Endothelial cell of umbilical vein (primary cell): ENCODE measurements around the gene FRMD4A. TPM values are rescaled to one million over a fixed set of nuclear protein-coding genes. Genes with fewer than 3 reads are reported as not detected.

Experiments used
- BruUV-seq: library from RNA; stranded (reverse); fragments of 400-500 nt; replicated peaks from 2 replicates; lab custom pipeline; 2021; lab: Mats Ljungman, UMichigan
- CTCF ChIA-PET: fragments of 300-600, 350-600 bp; sonication (Branson Sonifier 250); formaldehyde crosslinking; loops from one replicate; lab custom pipeline; 2021; ENCODE audit warnings: antibody characterized with exemption, inconsistent platforms; lab: Charles Lee
- POLR2A ChIA-PET: fragments of 300-600, 350-600 bp; sonication (Branson Sonifier 250); formaldehyde crosslinking; loops from one replicate; lab custom pipeline; 2021; ENCODE audit warnings: antibody characterized with exemption, inconsistent platforms; lab: Charles Lee
- DNase-seq: peaks from one replicate; pipeline ENCODE4 v3.0.0-alpha.2; 2011; ENCODE audit warnings: low read depth, low spot score
- FAIRE-seq: peaks from 2 replicates; lab custom pipeline; 2011; peaks lifted over from hg19 to GRCh38; lab: Jason Lieb, UNC
- H2AFZ ChIP-seq: 2 replicates; pipeline ENCODE4 v1.6.0; 2012; ENCODE audit warnings: low read depth, low read length, control low read depth, inconsistent platforms
- H3K27ac ChIP-seq: 2 replicates; pipeline ENCODE4 v1.5.1; 2011; ENCODE audit warnings: low read depth, mild to moderate bottlenecking, control low read depth, low read length, moderate library complexity; ENCODE audit not compliant: insufficient read depth
- H3K27me3 ChIP-seq, 2 experiments: 2 replicates each; pipeline versions ENCODE4 v1.6.0 to v1.6.1; 2011; ENCODE audit warnings: low read length in 2 of 2, mixed read lengths in 1 of 2; ENCODE audit not compliant: control insufficient read depth in 2 of 2, insufficient read depth in 2 of 2
- H3K36me3 ChIP-seq, 2 experiments: 2 replicates in 1 of 2; 3 replicates in 1 of 2; pipeline ENCODE4 v1.5.1; 2011; ENCODE audit warnings: low read length in 2 of 2, mild to moderate bottlenecking in 1 of 2, moderate library complexity in 1 of 2; ENCODE audit not compliant: control insufficient read depth in 2 of 2, insufficient read depth in 2 of 2; ENCODE audit errors: extremely low read depth in 1 of 2
- H3K4me1 ChIP-seq: 3 replicates; pipeline ENCODE4 v1.5.1; 2011; ENCODE audit warnings: mild to moderate bottlenecking, low read length; ENCODE audit not compliant: control insufficient read depth, insufficient read depth; ENCODE audit errors: extremely low read depth
- H3K4me2 ChIP-seq: 2 replicates; pipeline ENCODE4 v1.6.1; 2011; ENCODE audit warnings: low read length, control low read depth, mixed read lengths; ENCODE audit not compliant: insufficient read depth
- H3K4me3 ChIP-seq, 3 experiments: fragments of 200-600 bp in 1 of 3; sonication (generic), shearing (Covaris generic) in 1 of 3; replicated peaks in 1 of 3; 2 replicates each; pipeline ENCODE4 v1.5.1; 2011 to 2016; ENCODE audit warnings: control low read depth in 3 of 3, low read length in 3 of 3, mild to moderate bottlenecking in 2 of 3, inconsistent platforms in 1 of 3, low read depth in 1 of 3, moderate library complexity in 1 of 3; ENCODE audit not compliant: insufficient read depth in 1 of 3
- H3K79me2 ChIP-seq: 2 replicates; pipeline ENCODE4 v1.6.0; 2012; ENCODE audit warnings: low read length, inconsistent platforms; ENCODE audit not compliant: control insufficient read depth, insufficient read depth
- H3K9ac ChIP-seq: replicated peaks from 2 replicates; pipeline ENCODE3; 2011; ENCODE audit warnings: low read length, control low read depth; ENCODE audit not compliant: insufficient read depth; ENCODE audit errors: extremely low read depth
- H3K9me1 ChIP-seq: replicated peaks from 3 replicates; pipeline ENCODE4 v1.6.0; 2011; ENCODE audit warnings: mild to moderate bottlenecking, low read length; ENCODE audit not compliant: control insufficient read depth, insufficient read depth; ENCODE audit errors: extremely low read depth
- H3K9me3 ChIP-seq: replicated peaks from 2 replicates; pipeline ENCODE4 v1.5.1; 2012; ENCODE audit warnings: low read length, inconsistent platforms; ENCODE audit not compliant: control insufficient read depth, insufficient read depth
- H4K20me1 ChIP-seq: replicated peaks from 2 replicates; pipeline ENCODE3; 2011; ENCODE audit warnings: mild to moderate bottlenecking, low read length; ENCODE audit not compliant: control insufficient read depth, insufficient read depth; ENCODE audit errors: extremely low read depth
- FOS ChIP-seq: IDR thresholded peaks from 2 replicates; pipeline ENCODE4 v1.6.1; 2011; ENCODE audit warnings: mild to moderate bottlenecking, low read length, moderate library complexity, borderline replicate concordance; ENCODE audit not compliant: insufficient read depth
- GATA2 ChIP-seq: IDR thresholded peaks from 2 replicates; pipeline ENCODE4 v1.7.0; 2011; ENCODE audit warnings: low read depth, mild to moderate bottlenecking, moderate library complexity, mixed read lengths, low read length; ENCODE audit not compliant: insufficient read length, insufficient read depth
- JUN ChIP-seq: IDR thresholded peaks from 2 replicates; pipeline ENCODE4 v1.6.1; 2011; ENCODE audit warnings: borderline replicate concordance, low read depth; ENCODE audit not compliant: insufficient read length, insufficient read depth
- POLR2A ChIP-seq: IDR thresholded peaks from 2 replicates; pipeline ENCODE4 v1.6.1; 2012; ENCODE audit warnings: low read depth, mild to moderate bottlenecking, control low read depth, low read length
- POLR2AphosphoS5 ChIP-seq: IDR thresholded peaks from 2 replicates; pipeline ENCODE4 v1.6.1; 2012; ENCODE audit warnings: low read depth, mild to moderate bottlenecking, control low read depth, low read length, moderate library complexity; ENCODE audit not compliant: insufficient read depth
- dilution Hi-C: fragments of 300-500 bp; cut with MboI; formaldehyde crosslinking; loops from one replicate; pipeline ENCODE4 v1.15.0; 2019; ENCODE audit warnings: low sequenced_read_pairs; ENCODE audit not compliant: extremely low pct_ligation_motif_present
- intact Hi-C: fragments of 100-400 bp; cut with micrococcal nuclease; formaldehyde crosslinking; loops from one replicate; pipeline ENCODE4 v1.10.0; 2022
- polyA plus RNA-seq, 4 experiments: library from polyadenylated mRNA; depleted of rRNA in 3 of 4; stranded (reverse) in 3 of 4; unstranded in 1 of 4; fragments of >200 nt; gene quantifications; 2 replicates each; pipeline versions ENCODE4 v1.2.1 to v1.2.3, GENCODE V29; 2011 to 2012; ENCODE audit warnings: missing spikeins in 1 of 4
- total RNA-seq: library from RNA; stranded (reverse); gene quantifications from 2 replicates; pipeline ENCODE4 v1.2.3, GENCODE V29; 2021
- TF ChIP-seq, protein P1 (sequence below), 2 donors: IDR thresholded peaks; 1 replicate in 1 of 2; 2 replicates in 1 of 2; pipeline ENCODE4 v1.5.1; 2011; ENCODE audit warnings: low read length in 2 of 2, mild to moderate bottlenecking in 2 of 2, moderate library complexity in 2 of 2, control low read depth in 1 of 2, inconsistent platforms in 1 of 2, low read depth in 1 of 2; ENCODE audit not compliant: insufficient read depth in 1 of 2; ENCODE audit errors: extremely low read depth in 1 of 2

The FRMD4A gene
- total and polyA plus RNA-seq, 2 donors (not counting 3 experiments of a cell fraction or from before 2014, with no cell fraction given) = 123 to 148 TPM

DNA sequence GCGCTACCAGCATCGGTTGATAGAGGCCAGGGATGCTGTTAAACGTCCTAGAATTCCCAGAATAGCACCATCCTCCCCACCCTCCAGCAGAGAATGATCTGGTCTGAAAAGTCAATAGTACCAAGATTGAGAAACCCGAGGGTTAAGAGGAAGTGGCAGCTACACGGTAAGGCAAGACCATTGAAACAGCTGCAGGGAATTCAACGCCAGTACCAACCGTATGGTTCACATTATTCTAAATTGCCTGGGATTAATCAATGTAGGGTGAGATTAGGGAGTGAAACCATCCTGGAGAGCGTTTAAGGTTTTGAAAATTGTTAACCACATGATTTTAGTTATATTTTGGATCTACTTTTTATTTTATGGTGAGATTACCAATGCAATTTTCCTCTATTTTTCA, 391.8 kb downstream of the FRMD4A start:
- Histone ChIP-seq H3K4me3 (no peak overlapping the region), H3K4me2 (no peak overlapping the region), H3K4me1 (peaks cover 17% of the 10 kb centered on the region), H3K9me1 (no peaks in the 10 kb centered on the region), H3K9ac (no peak overlapping the region), H3K9me3 (no peaks in the 10 kb centered on the region), H4K20me1 (no peaks in the 10 kb centered on the region), H3K27me3 (no peaks in the 10 kb centered on the region), H3K27ac (no peak overlapping the region), H2AFZ (no peak overlapping the region), H3K36me3 (no peaks in the 10 kb centered on the region), H3K79me2 (no peaks in the 10 kb centered on the region)
- intact Hi-C loops = loop anchor here (1.0 kb wide), 2 partner anchors 15 to 45 kb away; no protein-coding TSS in a partner anchor
- dilution Hi-C loops = no loop called here
- ChIA-PET POLR2A (no interaction called here), CTCF (interaction anchor here (1.1 kb wide), 1 partner anchor 10 kb away, joined by 4 read pairs; no protein-coding TSS in a partner anchor)
- TF ChIP-seq JUN (no peak), POLR2AphosphoS5 (no peak), FOS (no peak), POLR2A (no peak), GATA2 (no peak)
- TF ChIP-seq, protein P1, sequence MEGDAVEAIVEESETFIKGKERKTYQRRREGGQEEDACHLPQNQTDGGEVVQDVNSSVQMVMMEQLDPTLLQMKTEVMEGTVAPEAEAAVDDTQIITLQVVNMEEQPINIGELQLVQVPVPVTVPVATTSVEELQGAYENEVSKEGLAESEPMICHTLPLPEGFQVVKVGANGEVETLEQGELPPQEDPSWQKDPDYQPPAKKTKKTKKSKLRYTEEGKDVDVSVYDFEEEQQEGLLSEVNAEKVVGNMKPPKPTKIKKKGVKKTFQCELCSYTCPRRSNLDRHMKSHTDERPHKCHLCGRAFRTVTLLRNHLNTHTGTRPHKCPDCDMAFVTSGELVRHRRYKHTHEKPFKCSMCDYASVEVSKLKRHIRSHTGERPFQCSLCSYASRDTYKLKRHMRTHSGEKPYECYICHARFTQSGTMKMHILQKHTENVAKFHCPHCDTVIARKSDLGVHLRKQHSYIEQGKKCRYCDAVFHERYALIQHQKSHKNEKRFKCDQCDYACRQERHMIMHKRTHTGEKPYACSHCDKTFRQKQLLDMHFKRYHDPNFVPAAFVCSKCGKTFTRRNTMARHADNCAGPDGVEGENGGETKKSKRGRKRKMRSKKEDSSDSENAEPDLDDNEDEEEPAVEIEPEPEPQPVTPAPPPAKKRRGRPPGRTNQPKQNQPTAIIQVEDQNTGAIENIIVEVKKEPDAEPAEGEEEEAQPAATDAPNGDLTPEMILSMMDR (IDR thresholded peaks at IDR 0.05; ENCODE audit: extremely low read depth in 1 of 2, insufficient read depth in 1 of 2, low read depth in 1 of 2, low read length in 2 of 2) = no peak
- no TSS peak for BruUV-seq
- FAIRE-seq (no peak), DNase-seq (no peak)
